HK-2 (cell line): ENCODE results near the gene COLEC12.
A peak's percentile ranks its signal among the peaks of the same experiment; 100 is the strongest.

Experiments used
- DNase-seq: peaks from one replicate; pipeline ENCODE4 v3.0.0-alpha.2; 2018; ENCODE audit not compliant: unreplicated experiment

The COLEC12 gene

GRCh38 chr18:289026-289425 is 211.5 kb downstream of the COLEC12 start:
- no peak for DNase-seq

DNA sequence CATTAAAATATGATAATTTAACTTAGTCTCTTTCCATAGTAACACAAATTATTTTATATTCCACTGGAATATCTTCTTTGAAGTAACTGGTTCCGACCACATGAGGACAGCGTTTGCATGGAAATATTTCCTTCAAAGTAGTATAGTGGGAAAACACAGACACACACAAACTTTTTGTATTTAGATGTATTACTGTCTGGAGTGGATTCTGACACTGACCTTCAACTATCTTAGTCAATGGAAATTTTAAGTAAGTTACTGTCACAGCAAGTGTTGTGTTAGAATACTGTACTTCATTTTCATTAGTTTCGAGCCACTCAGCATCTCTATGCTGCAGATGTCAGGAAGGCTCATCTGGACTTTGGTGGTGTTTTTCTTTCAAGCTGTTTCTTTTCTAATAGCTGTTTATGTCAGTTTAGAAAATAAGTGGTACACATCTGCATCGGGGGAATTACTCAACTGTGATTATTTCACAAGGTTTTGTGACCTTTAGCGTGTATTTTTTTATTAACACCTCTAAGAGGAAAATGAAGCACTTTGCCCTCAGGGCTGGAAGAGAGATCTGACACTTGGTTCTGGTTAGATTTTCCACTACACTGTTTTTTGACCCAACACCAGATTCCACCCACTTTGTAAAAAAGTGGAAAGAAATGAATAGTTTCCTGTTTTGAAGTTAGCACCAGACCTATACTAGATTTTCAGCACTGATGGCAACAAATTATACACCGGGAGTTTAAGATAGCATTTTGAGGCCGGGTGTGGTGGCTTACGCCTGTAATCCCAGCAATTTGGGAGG is 213.8 kb downstream of the COLEC12 start:
- no peak for DNase-seq

DNA sequence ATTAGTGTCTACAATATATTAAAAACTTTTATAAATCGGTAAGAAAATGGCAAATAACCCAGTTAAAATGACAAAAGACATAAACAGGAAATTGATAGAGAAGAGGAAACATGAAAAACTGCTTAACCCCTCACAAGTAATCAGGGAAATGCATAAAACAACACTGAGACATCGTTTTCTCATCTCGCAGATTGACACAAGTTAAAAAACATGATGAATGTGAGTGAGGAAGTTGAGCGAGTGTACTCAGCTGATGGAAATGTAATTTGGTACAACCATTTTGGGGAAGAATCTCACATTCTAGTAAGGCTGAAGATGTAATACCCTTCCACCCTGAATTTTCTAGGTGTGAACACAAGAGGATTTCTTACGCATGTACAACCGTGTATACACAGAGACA is 214.7 kb downstream of the COLEC12 start:
- no peak for DNase-seq

DNA sequence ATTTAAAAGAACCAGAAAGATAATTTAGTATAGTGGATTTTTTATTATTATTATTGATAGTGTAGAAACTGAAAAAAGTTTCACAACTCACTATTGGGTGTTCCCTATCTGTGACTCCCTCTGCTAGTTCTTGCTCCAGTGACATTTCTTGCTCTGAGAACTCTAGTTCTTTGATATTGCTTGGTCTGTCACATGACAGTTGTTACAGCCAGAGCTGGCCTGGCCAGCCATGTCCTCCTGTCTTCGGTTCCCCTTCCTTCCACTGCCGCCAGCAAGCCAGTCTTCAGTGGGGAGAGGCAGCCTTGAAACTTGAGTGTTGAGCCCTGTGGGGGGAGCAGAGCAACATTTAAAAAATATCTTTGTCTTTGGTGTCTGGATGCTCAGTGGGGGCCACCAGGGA is 225.0 kb downstream of the COLEC12 start:
- no peak for DNase-seq

- no peak for DNase-seq
These were observed 226.2 kb downstream of the COLEC12 start for GRCh38 chr18:274313-274712.

GRCh38 chr18:273525-273924 is 227.0 kb downstream of the COLEC12 start:
- no peak for DNase-seq

DNA sequence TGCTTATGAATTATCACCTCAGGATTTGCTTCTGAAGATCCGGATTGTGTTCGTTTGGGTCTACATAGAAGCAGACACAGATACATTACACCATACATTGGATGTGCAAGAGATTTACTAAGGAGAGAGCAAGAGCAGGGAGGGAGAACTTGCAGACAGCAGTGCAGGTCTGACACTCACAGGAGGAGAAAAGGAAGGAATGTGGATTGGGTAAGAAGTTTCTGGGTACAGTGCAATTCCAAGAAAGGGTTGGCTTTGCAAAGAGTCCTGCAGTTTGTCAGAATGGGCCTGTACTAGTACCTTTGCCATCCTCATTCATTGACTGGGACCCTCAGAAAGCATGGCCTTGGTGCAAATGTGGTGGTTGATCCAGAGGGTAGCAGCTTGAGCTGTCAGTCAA is 227.9 kb downstream of the COLEC12 start:
- DNase-seq, result no peak

DNA sequence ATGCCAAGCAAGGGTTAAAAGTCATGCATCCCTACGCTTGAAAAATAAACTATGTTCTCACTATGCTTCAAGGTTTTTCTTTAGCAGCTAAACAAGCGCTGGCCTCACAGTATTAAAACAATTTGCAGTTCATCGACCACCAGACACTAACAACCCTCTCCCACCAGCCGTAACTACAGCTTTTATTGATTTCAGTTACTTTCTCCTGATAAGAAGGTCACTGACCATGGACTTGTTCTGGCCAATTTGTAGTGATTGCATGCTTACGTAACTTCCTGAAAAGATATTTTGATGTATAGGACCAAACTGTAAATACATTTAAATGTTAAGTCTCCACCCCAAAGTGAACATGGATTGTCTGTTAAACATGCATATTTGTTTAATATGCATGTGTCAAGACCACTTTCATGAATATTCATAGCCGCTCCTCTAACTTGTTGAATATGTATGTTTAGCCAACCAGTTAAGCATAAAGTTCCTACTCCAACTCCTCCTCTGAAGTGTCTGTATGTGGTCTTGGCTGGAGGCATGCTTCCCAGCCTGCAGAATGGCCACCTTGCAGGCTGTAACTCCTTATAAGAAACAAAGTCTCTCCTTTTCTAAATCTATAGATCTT is 230.9 kb downstream of the COLEC12 start:
- no peak for DNase-seq

DNA sequence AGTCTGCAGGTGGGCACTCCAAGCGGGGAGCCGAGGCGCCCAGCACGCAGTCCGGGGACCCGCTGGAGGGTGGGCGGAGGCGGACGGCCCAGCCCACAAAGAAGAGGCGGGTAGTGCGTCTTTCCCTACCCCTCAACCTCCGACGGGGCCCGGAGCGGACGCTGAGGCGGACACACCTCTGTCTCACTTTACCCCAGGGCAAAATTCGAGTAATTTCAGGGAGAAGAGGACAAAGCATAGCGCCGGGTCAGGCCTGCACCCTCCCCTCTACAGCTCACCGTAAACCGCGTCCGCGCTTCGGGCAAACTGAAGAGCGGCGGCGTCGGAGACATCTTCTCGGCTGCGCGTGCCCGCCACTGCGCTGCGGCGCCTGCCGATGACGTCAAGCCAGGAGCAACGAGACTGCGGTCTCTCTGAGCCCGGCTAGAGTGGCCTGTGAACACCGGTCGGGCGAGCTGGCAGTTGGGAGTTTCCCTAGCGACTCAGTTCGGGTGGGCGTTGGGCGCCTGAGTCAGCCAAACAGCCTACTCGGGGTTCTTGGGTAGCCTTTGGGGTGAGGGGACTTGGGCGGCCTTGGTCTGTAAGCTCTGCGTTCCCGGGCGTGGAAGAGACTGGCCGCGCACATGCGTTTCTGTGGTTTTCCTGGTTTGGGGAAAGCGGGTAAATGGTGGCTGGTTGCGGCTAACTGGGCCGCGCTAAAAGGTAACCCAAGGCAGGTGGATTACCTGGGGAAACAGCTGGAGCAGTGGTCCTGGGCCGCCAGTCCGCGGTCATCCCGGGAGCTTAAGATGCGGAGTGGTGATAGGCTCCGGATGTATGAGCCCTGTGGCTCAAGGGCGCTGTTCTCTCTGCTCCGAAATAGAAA is 232.6 kb downstream of the COLEC12 start, which contains the start of gene THOC1:
TSS of gene THOC1 (minus strand) at position 360 of the 865 bp plus-strand sequence. CDS start at position 332, 28 bp downstream.
- DNase-seq, result peak; percentile 86

GRCh38 chr18:267380-267687 is 233.2 kb downstream of the COLEC12 start:
- no peak for DNase-seq
